CD14-positive monocyte (primary cell): Measurements from ENCODE around the gene EEF2KMT. TPM values are rescaled to one million over a fixed set of nuclear protein-coding genes. Genes with fewer than 3 reads are reported as not detected.
"Not testable (repeated sequence)": the region's sequence is repeated elsewhere in the genome, so short reads cannot be mapped to it uniquely, and the experiment has no call there.

ENCODE experiments used
- DNase-seq, 3 donors: peaks; one replicate each; pipeline ENCODE4 v3.0.0-alpha.2; 2011 to 2022
- H2AFZ ChIP-seq: 2 replicates; pipeline ENCODE4 v1.6.0; 2012; ENCODE audit warnings: mild to moderate bottlenecking, low read depth, low read length, inconsistent platforms; ENCODE audit not compliant: insufficient read depth, poor library complexity, severe bottlenecking
- H3K27ac ChIP-seq, 2 donors: 1 replicate in 1 of 2; 2 replicates in 1 of 2; pipeline ENCODE4 v1.5.1; 2012 to 2013; ENCODE audit warnings: low read length in 2 of 2, control low read depth in 1 of 2, inconsistent platforms in 1 of 2, low read depth in 1 of 2, mild to moderate bottlenecking in 1 of 2
- H3K27me3 ChIP-seq, 2 donors: one replicate each; pipeline versions ENCODE4 v1.6.0 to v1.6.1; 2011 to 2013; ENCODE audit warnings: low read length in 2 of 2; ENCODE audit not compliant: control insufficient read depth in 2 of 2, insufficient read depth in 2 of 2
- H3K36me3 ChIP-seq, 2 donors: replicated peaks in 1 of 2; 1 replicate in 1 of 2; 2 replicates in 1 of 2; pipeline versions ENCODE4 v1.5.1 to v1.6.1; 2012 to 2013; ENCODE audit warnings: low read length in 2 of 2, control low read depth in 1 of 2, inconsistent platforms in 1 of 2, mild to moderate bottlenecking in 1 of 2; ENCODE audit not compliant: insufficient read depth in 2 of 2, control insufficient read depth in 1 of 2
- H3K4me1 ChIP-seq, 2 donors: 1 replicate in 1 of 2; 2 replicates in 1 of 2; pipeline versions ENCODE4 v1.5.1 to v1.6.1; 2012 to 2013; ENCODE audit warnings: low read length in 2 of 2, control low read depth in 1 of 2, inconsistent platforms in 1 of 2, mild to moderate bottlenecking in 1 of 2, moderate library complexity in 1 of 2; ENCODE audit not compliant: insufficient read depth in 2 of 2, control insufficient read depth in 1 of 2
- H3K4me2 ChIP-seq: replicated peaks from 2 replicates; pipeline ENCODE3; 2012; ENCODE audit warnings: low read length, moderate library complexity, mild to moderate bottlenecking; ENCODE audit not compliant: poor library complexity, severe bottlenecking; ENCODE audit errors: extremely low read depth
- H3K4me3 ChIP-seq, 3 experiments: fragments of 200-600 bp in 1 of 3; sonication (generic) in 1 of 3; replicated peaks in 1 of 3; 1 replicate in 2 of 3; 2 replicates in 1 of 3; pipeline ENCODE4 v1.5.1; 2011 to 2013; ENCODE audit warnings: low read length in 3 of 3, mild to moderate bottlenecking in 3 of 3, control low read depth in 2 of 3, low read depth in 2 of 3, inconsistent platforms in 1 of 3, moderate library complexity in 1 of 3
- H3K79me2 ChIP-seq: 2 replicates; pipeline ENCODE4 v1.6.0; 2012; ENCODE audit warnings: mild to moderate bottlenecking, control low read depth, inconsistent platforms, low read length, moderate library complexity; ENCODE audit not compliant: insufficient read depth
- H3K9ac ChIP-seq: 2 replicates; pipeline ENCODE4 v1.6.0; 2017; ENCODE audit warnings: low read length, mild to moderate bottlenecking; ENCODE audit not compliant: insufficient read depth, poor library complexity, severe bottlenecking
- H3K9me3 ChIP-seq, 2 donors: replicated peaks in 1 of 2; 1 replicate in 1 of 2; 2 replicates in 1 of 2; pipeline versions ENCODE4 v1.5.1 to v1.6.1; 2012 to 2013; ENCODE audit warnings: low read length in 2 of 2, control low read depth in 1 of 2; ENCODE audit not compliant: control insufficient read depth in 1 of 2, insufficient read depth in 1 of 2
- H4K20me1 ChIP-seq: 2 replicates; pipeline ENCODE4 v1.6.0; 2012; ENCODE audit warnings: mild to moderate bottlenecking, low read length, control low read depth, moderate library complexity; ENCODE audit not compliant: insufficient read depth
- H3K27ac Mint-ChIP-seq, 7 donors: one replicate each; pipeline ENCODE4 v1.8.0; 2020; ENCODE audit warnings: mild to moderate bottlenecking in 7 of 7, mixed read lengths in 7 of 7, moderate library complexity in 6 of 7, inconsistent platforms in 2 of 7
- H3K27me3 Mint-ChIP-seq, 3 donors: one replicate each; pipeline ENCODE4 v1.8.0; 2021 to 2022; ENCODE audit warnings: low read depth in 3 of 3, mild to moderate bottlenecking in 3 of 3, mixed read lengths in 3 of 3, moderate library complexity in 3 of 3, inconsistent platforms in 1 of 3
- H3K36me3 Mint-ChIP-seq, 2 donors: one replicate each; pipeline ENCODE4 v1.8.0; 2020; ENCODE audit warnings: mixed read lengths in 2 of 2, inconsistent platforms in 1 of 2, mild to moderate bottlenecking in 1 of 2
- H3K4me1 Mint-ChIP-seq: one replicate; pipeline ENCODE4 v1.8.0; 2020; ENCODE audit warnings: mild to moderate bottlenecking, mixed read lengths
- H3K4me3 Mint-ChIP-seq, 2 donors: one replicate each; pipeline ENCODE4 v1.8.0; 2020; ENCODE audit warnings: mild to moderate bottlenecking in 2 of 2, mixed read lengths in 2 of 2, moderate library complexity in 1 of 2
- H3K9me3 Mint-ChIP-seq, 7 donors: one replicate each; pipeline ENCODE4 v1.8.0; 2020 to 2022; ENCODE audit warnings: mixed read lengths in 7 of 7, mild to moderate bottlenecking in 6 of 7, moderate library complexity in 6 of 7, inconsistent platforms in 2 of 7
- WGBS: methylation state at CpG from one replicate; pipeline ENCODE4 v1.1.5; 2013; ENCODE audit warnings: missing lambda C conversion rate; ENCODE audit not compliant: insufficient coverage; 5-methylcytosine and 5-hydroxymethylcytosine counted together
- intact Hi-C, 2 donors: fragments of 100-400 bp; cut with micrococcal nuclease; formaldehyde crosslinking; loops; one replicate each; pipeline versions ENCODE4 v1.15.0 to v1.15.1; 2023
- polyA plus RNA-seq, 3 donors: library from polyadenylated mRNA; depleted of rRNA in 1 of 3; unstranded in 2 of 3; stranded (reverse) in 1 of 3; fragments of 300-500 nt in 2 of 3; fragments of >200 nt in 1 of 3; fragmentation: Illumina TruSeq in 2 of 3; gene quantifications; 1 replicate in 2 of 3; 2 replicates in 1 of 3; pipeline ENCODE4 v1.2.3, GENCODE V29; 2012 to 2021

Gene EEF2KMT
- polyA plus RNA-seq, 3 donors: 4.6 to 6.8 (median 5.5) TPM

GRCh38 chr16:5132915-5133600 is 35.5 kb upstream of the EEF2KMT start:
- WGBS: 35% methylated on average over 4 of the region's 13 CpGs
- H3K4me1 ChIP-seq, H3K9me3 ChIP-seq, H3K9me3 Mint-ChIP-seq, H2AFZ ChIP-seq, H3K4me1 Mint-ChIP-seq, H3K4me3 Mint-ChIP-seq, H3K36me3 Mint-ChIP-seq, H3K4me3 ChIP-seq, H3K4me2 ChIP-seq, DNase-seq, H3K27ac ChIP-seq, H3K79me2 ChIP-seq, H3K9ac ChIP-seq, H3K36me3 ChIP-seq, intact Hi-C loops, H3K27ac Mint-ChIP-seq, H3K27me3 ChIP-seq, H4K20me1 ChIP-seq: not testable (repeated sequence)
- H3K27me3 Mint-ChIP-seq: peaks cover 32 to 51% (median 37%) of the 10 kb centered on the region in 3 donors

GRCh38 chr16:5131467-5132004 is 33.9 kb upstream of the EEF2KMT start:
- peaks cover 32 to 51% (median 37%) of the 10 kb centered on the region in 3 donors for H3K27me3 Mint-ChIP-seq
- H3K27ac ChIP-seq, H3K9me3 ChIP-seq, H3K4me3 ChIP-seq, H3K4me3 Mint-ChIP-seq, H3K27ac Mint-ChIP-seq, H3K36me3 ChIP-seq, H3K79me2 ChIP-seq, H3K4me1 ChIP-seq, H2AFZ ChIP-seq, DNase-seq, H3K27me3 ChIP-seq, intact Hi-C loops, H4K20me1 ChIP-seq, H3K9ac ChIP-seq, H3K4me1 Mint-ChIP-seq, H3K4me2 ChIP-seq, H3K36me3 Mint-ChIP-seq, H3K9me3 Mint-ChIP-seq: not testable (repeated sequence)
- WGBS: no CpG with 5 or more reads among the region's 3 CpGs

GRCh38 chr16:5117300-5118087 is 19.9 kb upstream of the EEF2KMT start:
- intact Hi-C loops, H3K79me2 ChIP-seq, H3K4me3 ChIP-seq, H3K4me1 Mint-ChIP-seq, H3K4me1 ChIP-seq, H3K4me2 ChIP-seq, H3K27ac ChIP-seq, H3K36me3 ChIP-seq, H2AFZ ChIP-seq, H3K9me3 ChIP-seq, H4K20me1 ChIP-seq, DNase-seq, H3K36me3 Mint-ChIP-seq, H3K9me3 Mint-ChIP-seq, H3K9ac ChIP-seq: not testable (repeated sequence)
- Mint-ChIP-seq H3K27ac (peak overlapping the region in 2 of 7 donors; percentile 41 to 75), H3K27me3 (peaks cover 48 to 62% (median 49%) of the 10 kb centered on the region in 3 donors), H3K4me3 (peak overlapping the region in 1 of 2 donors; percentile 60)
- WGBS: 13% methylated on average over 10 of the region's 20 CpGs
- H3K27me3 ChIP-seq: peaks cover 0 to 18% of the 10 kb centered on the region in 2 donors

GRCh38 chr16:5116780-5117295 is 19.2 kb upstream of the EEF2KMT start:
- H3K9me3 Mint-ChIP-seq, H3K27ac Mint-ChIP-seq, H3K9ac ChIP-seq, H3K4me2 ChIP-seq, H3K79me2 ChIP-seq, H3K4me1 ChIP-seq, H2AFZ ChIP-seq, H3K36me3 ChIP-seq, H4K20me1 ChIP-seq, H3K9me3 ChIP-seq, H3K27ac ChIP-seq, DNase-seq, intact Hi-C loops, H3K36me3 Mint-ChIP-seq, H3K4me3 ChIP-seq, H3K4me1 Mint-ChIP-seq: not testable (repeated sequence)
- peaks cover 0 to 18% of the 10 kb centered on the region in 2 donors for H3K27me3 ChIP-seq
- H3K27me3 Mint-ChIP-seq: peaks cover 48 to 64% (median 49%) of the 10 kb centered on the region in 3 donors
- WGBS: 65% methylated on average over 6 of the region's 10 CpGs
- H3K4me3 Mint-ChIP-seq: peak overlapping the region in 1 of 2 donors; percentile 50
